Ammon's horn (tissue), 1 donor: ENCODE results near the gene CMIP.

Source experiments
- DNase-seq: peaks from one replicate; pipeline ENCODE4 v3.0.0-alpha.2; 2016; ENCODE audit warnings: low spot score

The CMIP gene

GRCh38 chr16:81480606-81481206 lies 36.1 kb downstream of the CMIP start:
- no peak for DNase-seq

GRCh38 chr16:81481207-81481821 lies 36.7 kb downstream of the CMIP start:
- DNase-seq, result peak; percentile 77

- DNase-seq, result no peak
Observed at GRCh38 chr16:81482329-81483063, 37.9 kb downstream of the CMIP start.

GRCh38 chr16:81483064-81483969 lies 38.7 kb downstream of the CMIP start:
- no peak for DNase-seq

- DNase-seq, result no peak
Observed at GRCh38 chr16:81483970-81484595, 39.5 kb downstream of the CMIP start.

- no peak for DNase-seq
Observed at GRCh38 chr16:81484908-81485624, 40.5 kb downstream of the CMIP start.

- DNase-seq, result no peak
Observed at GRCh38 chr16:81485824-81486539, 41.4 kb downstream of the CMIP start.

GRCh38 chr16:81486540-81487061 lies 42.0 kb downstream of the CMIP start:
- no peak for DNase-seq

- no peak for DNase-seq
Observed at GRCh38 chr16:81487301-81487720, 42.7 kb downstream of the CMIP start.

- no peak for DNase-seq
Observed at GRCh38 chr16:81488687-81489411, 44.2 kb downstream of the CMIP start.

- DNase-seq, result no peak
Observed at GRCh38 chr16:81489547-81490267, 45.1 kb downstream of the CMIP start.

- no peak for DNase-seq
Observed at GRCh38 chr16:81491541-81492188, 47.1 kb downstream of the CMIP start.

GRCh38 chr16:81492311-81492761 lies 47.7 kb downstream of the CMIP start:
- DNase-seq, result no peak

- DNase-seq, result no peak
Observed at GRCh38 chr16:81492965-81493754, 48.6 kb downstream of the CMIP start.

GRCh38 chr16:81493755-81494433 lies 49.3 kb downstream of the CMIP start:
- no peak for DNase-seq

GRCh38 chr16:81494434-81494806 lies 49.8 kb downstream of the CMIP start:
- no peak for DNase-seq

GRCh38 chr16:81494888-81495287 lies 50.3 kb downstream of the CMIP start:
- DNase-seq, result no peak
